ENCODE results near the gene ACVR1B.

GRCh38 chr12:51921017-51921725 is 30.3 kb upstream of the ACVR1B start:
- TF ChIP-seq CTCF (conservative IDR thresholded peaks at IDR 0.05) (no peak), EZH2 (IDR thresholded peaks at IDR 0.05; ENCODE audit: low read depth) (no peak)

All from PC-9 (cell line).